NCI-H446 (cell line): ENCODE results near the gene PUDP.

Experiments
- DNase-seq, 2 experiments: peaks; one replicate each; lab custom pipeline; 2025; lab: John Stamatoyannopoulos, UW

Gene PUDP

DNA sequence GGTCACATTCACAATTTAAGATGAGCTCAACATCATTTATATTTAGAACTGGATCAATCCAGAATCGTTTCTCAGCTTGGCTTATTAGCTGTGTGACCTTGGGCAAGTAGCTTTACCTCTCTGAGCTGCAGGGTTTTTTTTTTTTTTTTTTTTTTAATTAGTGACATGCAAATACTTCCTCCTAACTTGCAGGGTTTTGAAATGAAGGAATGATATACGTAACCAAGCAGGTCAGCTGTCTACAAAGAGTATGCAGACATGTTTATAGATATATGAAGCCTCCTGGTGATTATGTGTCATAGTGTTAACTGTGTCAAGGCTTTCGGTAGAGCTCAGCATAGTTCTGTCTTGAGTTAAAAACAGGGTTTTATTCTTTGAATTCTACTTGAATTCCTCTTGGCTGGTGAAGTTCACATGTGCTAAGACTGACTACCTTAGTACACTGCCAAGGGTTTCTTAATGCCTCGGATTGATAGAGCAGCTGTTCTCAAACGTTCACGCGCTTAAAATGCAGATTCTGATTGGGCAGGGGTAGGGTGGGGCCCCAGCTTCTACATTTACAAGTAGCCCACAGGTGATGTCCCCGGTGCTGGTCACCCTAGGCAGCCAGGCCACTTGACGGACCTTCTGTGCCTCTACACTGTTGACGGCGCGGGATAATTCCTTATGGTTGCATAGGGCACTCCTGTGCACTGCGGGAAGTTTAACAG is 1.1 kb downstream of the PUDP start:
- peak in 1 of 2 experiments; percentile 25 for DNase-seq

DNA sequence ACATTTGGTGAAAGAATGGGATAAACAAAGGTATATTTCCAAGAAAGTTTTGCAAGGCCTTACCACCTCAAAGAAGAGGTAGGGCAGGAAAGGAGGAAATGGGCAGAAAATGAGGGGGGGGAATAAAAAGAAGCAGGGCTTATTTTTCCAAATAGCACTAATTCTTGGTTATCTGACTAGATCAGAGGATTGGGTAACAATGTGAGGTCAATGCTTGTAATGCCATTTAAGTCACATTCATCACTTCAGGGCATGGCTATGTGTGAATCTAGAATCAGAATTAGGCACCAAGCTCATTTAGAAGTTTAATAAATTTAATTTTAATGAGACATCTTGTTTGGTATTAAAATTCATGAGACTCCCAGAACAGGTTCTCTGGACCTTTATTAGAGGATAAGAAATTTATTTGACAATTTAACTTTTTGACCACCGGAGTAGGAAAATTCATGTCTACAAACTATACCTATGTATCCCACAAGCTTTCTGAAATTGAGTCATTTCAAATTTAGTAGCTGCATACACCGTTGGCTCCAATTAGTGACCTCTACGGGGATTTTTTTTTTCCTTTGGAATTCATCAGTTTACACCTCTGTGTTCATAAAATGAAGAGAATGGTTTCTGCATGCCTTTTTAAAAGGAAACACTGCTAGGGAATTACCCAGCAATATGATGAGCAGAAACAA is 1.8 kb downstream of the PUDP start:
- DNase-seq = no peak

DNA sequence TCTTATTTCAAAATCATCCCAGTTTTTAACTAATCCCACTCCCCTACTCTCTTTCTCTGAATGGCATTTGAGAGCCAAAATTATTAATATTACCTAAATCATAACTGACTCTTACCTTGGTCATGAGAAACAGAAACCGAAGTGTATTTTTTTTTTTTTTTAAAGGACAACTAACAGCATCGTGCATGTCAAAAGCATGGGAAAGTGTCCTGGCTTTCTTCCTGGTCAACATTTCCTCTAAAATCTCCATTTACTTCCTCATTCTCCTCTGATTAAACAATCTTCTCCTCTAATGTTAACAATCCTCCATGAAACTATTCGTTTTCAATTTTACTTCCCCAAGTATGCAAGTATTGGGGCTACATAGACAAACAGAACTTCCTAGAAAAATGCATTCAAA is 2.5 kb downstream of the PUDP start:
- DNase-seq = no peak

DNA sequence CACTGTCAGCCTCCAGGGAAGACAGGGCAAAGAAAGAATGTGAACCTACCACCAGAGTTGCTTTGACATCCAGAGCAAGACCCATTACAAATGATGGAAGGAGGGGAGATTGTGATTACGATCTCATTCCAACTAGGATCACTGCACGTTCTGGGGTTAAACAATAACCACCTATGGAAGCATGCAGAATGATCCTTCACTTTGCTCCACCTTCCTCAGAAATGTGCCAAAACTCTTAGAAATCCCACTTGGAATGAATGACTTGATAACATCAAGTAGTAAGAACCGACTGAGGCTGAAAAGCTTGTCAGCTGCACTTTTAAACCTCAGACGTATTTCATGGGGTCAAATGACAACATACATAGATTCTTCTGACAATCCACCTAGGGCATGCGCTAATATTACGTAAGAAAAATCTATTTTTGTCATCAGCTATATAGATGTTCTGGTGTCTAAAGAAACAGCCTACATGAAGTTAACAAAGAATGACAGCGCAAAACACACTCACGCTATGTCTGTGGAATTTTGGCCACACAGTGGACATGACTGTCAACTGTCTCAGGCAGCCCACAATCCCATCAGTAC is 3.9 kb downstream of the PUDP start:
- DNase-seq = no peak

DNA sequence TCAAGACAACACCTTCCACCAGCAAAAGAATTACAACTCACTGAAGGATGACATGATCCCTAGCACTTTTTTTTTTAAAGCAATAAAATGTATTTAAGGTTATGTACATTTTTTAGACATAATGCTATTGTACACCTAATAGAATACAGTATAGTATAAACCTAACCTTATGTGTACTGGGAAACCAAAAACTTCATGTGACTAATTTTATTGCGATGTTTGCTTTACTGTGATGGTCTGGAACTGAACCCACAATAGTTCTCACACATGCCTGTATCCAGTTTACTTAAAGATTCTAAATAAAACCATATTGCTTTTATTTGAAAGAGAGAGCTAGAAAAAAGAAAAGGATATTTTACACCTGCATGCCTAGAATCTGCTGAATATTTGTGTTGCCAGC is 4.9 kb downstream of the PUDP start:
- DNase-seq = no peak

DNA sequence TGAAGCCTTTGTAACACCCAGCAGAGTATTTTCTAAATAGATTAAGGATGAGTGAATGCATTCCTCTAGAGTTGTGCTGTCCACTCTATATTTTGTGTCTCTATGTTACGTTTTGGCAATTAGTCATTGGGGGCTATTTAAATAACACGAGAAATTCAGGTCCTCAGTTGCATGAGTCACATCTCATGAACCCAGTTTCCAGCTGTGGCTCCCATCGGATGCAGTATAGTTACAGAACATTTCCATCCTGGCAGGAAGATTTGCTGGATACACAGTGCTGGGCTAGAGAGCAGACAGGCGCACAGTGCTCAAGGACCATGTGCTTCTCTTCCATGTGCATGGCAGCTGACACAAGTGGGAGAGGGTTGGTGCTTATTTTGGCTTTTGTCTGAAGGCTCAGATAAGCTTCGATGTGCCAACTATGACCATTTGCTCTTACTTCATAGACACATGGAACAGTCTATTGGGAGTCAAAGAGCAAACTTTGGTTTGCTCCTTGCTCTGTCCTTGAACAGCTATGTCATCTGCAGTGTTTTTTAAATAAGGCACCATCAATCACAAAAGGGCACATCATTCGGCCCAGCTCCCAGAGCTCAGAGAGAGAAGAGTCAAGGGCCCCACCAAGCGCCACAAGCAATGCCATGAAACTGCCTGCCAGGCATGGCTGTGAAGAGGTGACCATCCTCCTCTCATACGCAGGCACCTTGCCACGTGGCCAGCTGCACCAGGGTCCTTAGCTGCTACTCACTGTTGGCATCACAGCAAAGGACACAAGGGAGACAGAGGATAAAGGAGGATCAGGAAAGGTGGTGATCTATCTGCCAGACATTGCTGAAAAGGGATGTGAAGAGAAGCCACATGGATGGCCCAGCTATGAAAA is 8.5 kb downstream of the PUDP start:
- no peak for DNase-seq

DNA sequence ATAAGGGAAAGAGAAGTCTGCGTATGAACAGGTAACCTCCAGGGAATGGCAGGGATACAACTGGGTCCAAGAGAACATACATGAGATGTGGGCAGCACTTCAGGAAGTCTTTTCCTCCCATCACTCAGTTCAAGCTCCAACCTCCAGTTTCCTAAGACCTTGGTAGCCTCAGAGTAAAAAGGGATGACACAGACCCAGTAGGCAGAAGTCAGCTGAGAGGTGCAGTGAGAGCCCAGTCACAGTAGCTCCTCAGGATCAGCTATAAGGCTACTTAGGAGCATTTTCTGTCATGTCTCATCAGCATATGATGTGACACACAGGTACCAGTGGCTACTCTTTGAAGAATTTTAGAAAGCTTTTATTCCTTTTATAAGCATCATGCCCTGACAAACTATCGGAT is 13.0 kb downstream of the PUDP start:
- no peak for DNase-seq

DNA sequence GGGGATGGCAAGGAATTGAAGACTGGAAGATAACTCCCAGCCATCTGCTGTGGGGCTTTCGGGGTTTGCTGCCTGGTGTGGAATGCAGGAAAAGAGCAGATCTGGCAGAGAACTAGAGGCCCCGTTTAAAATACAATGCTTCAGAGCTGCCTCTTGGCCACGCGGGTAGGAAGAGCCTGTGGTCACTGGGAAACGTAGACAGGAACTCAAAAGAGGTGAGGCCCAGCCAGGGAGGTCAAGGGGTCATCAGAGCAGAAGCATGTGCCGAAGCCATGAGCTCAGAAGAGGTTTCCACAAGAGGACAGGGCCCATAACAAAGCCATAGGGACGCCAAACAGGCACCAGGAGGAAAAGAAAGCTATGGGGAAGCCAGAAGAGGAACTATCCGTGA is 14.9 kb downstream of the PUDP start:
- DNase-seq = no peak

DNA sequence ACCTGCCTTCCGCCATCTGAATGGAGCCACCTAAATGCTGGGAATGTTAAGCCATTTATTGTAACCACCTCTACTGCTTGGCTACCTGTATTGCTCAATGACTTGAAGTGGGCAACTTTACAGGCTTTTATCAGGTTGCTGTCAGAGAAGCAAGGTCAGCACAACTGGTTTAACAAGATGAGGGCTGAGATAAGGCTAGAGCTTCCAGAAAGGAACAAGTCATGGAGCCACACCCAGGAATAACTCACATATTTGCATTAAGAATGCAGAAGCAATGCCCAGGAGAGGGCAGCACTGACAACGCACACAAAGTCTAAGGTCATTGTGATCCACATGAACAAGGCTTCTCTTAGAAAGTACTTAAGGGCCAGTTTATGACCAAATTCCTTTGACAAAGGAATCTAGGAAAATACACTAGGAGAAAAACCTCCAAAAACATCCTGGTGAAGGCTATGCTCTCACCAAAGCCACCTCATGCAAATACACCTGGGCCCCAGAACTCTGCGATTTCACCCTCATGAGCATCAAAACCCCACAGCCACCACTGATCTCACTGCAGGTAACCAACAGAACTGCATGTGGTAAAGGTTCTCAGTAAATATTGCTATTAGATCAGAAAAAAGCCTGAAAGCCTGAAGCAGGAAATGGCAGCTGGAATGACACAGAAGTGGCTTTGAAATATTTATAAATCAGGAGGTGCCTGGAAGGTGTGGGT is 15.5 kb downstream of the PUDP start:
- no peak for DNase-seq

DNA sequence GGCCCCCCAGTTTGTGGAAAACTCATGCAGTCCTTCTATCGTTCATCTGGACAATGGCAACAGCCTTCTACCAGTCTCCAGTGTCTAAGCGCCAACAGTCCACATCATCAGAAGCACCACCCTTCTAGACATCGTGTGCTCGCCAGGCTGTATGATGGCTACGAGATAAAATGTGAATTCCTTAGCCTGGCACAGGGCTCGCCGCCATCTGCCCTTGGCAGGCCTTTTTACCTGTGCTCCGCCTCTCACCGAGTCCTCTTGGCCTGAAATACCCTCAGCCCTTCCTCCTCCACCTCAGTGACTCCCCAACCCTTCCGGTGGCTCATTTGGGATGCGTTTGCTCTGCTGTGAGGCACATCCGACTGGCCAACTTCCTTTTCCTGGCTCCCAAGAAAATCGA is 16.3 kb downstream of the PUDP start:
- no peak for DNase-seq

DNA sequence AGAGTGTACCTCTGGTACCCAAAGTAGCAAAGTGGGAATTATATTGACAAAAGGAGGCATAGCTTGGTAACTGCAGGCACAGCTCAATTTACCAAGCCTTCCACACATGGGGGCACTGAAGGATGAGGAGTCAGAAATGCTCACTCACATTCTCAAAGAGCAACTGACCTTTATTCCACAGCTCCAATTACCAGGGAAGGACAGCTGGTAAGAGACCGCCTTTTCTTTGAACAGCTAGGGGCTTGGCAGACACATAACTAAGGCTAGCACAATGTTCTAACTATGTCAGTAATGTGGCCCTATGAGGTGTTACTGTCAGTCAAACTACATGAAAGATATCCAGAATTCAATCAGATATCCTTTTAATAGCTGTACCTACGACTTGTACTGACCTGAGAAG is 20.9 kb downstream of the PUDP start:
- no peak for DNase-seq

DNA sequence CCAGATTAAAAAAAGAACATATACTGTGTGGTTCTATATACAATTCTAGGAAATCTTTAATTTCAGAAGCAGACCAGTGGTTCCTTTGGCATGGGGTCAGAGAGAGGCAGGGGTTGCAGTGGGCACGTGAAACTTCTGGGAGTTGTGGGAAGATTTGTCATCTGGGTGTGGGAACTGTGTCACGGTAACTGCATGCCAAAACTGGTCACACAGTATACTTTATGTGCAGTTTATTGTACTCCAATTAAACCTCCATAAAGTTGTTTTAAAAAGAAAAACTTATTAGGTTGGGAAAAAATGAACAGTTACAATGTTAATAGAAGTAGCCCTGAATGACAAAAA is 27.1 kb downstream of the PUDP start:
- no peak for DNase-seq

DNA sequence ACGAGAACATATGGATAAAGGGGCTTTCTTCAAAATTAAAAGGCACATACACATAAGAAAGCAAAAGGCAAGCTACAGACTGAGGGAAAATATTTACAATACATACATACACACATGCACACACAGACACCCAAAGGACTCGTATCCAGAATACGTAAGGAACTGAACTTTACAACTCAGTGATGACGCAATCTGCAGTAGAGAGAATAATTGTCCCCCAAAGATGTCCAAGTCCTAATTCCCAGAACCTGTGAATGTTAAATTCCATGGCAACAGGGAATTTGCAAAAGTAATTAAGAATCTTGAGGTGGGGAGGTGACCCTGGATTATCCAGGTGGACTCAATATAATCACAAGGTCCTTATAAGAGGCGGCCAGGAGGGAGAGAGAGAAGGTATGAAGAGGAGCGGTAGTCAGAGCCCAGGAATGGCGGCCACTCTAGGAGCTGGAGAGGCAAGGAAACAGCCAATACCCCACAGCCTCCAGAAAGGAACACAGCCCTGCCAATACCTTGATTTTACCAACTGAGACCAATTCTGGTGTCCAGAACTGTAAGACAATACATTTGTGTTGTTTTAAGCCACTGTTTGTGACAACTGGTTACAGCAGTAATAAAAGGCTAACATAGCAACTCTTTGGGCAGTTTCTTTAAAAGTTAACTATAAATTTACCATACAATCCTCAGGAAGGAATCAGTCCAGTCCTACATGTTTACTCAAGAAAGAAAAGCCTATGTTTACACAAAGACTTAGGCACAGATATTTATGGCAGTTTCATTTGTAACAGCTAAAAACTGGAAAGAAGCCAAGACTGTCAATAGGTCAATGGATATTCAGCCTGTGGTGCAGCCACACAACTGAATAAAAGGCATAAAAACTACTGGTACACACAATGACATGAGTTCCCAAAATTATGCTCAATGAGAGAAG is 27.7 kb downstream of the PUDP start:
- no peak for DNase-seq

DNA sequence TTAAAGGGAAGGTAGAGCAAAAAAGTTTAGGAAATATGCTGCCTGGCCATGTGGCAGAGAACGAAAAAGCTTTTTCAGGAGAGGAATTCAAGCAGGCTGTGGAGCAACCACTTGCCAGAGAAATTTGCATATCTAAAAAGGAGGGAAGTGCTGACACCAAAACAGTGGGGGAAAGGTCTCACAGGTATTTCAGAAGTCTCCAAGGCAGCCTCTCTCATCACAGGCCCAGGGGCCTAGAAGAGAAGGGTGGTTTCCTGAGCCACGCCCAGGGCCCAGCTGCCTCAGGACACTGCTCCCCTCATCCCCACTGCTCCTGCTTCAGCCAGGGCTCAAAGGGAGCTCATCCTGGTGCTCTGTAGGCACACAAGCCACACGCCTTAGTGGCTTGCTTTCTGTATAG is 30.4 kb downstream of the PUDP start:
- DNase-seq = no peak

DNA sequence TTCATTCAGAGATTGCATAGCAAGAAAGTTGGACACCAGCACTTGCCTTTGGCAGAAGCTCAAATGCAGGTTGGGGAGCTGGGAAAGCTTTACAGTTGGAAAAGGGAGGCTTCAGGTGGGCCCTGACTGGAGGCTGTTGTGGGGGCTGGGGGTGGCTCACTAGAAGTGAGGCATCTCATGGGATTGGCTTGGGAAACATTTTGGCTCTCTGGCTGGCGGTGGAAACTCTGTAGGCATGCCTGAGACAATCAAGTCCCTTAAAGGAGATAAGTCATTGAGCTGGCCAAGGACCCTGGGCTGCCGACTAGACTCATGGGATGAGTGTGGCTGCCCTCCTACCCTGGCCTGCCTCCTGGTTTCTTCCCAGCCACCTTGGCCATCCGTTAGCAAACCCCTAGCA is 31.9 kb downstream of the PUDP start:
- DNase-seq = no peak

DNA sequence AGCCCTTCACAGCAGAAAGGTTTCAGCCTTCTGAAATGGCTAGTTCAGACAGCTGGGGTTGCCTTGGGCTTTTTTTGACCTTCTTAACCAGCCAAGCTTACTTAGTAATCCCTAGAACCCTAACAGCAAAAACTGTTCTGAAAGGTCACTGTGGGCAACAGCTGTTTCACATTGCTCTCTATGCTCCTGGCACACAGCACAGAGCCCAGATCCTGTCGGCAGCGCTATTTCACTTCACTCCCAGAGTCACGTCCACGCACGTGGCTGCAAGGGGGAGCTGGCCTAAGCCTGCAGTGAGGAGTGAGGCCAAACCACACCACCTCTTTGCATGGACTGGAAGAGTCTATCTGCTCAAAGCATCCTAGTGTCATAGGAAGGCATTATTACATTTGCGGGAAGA is 32.4 kb downstream of the PUDP start:
- DNase-seq = no peak

DNA sequence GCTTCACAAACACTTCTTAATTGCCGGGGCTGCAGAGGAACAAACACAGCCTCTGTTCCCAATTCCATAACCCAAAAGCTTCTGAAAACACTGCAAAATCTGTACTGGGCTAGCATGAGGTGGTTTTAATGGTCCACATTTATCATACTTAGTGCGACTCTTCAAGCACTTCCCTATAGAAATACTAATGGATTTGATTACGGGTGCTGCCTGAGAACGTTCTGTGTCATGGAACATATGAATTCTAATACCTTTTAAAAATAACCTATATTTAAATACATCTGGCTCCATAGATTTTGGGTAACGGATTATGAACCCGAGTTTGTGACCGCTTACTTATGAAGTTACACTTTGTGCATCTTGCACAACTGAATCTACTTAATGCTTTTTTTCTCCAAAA is 35.9 kb downstream of the PUDP start:
- no peak for DNase-seq

DNA sequence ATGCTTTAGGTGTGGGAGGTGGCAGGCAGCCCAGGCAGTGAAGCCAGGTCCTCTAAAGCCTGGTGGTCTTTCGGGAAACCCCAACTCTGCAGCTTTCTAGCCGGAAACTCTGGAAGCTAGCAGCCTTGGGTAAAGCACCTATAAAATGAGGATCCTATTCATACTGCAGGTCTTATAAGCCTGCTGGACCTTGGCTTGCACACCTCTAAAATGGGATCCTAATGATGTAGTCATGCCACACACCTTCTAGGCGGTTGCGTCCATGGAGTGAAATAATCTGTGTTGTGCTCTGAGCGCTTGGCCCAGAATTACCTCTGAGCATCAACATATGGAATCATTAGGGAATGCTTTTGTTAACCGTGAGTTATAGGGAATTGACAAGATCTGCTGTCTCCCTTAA is 36.4 kb downstream of the PUDP start:
- no peak for DNase-seq

DNA sequence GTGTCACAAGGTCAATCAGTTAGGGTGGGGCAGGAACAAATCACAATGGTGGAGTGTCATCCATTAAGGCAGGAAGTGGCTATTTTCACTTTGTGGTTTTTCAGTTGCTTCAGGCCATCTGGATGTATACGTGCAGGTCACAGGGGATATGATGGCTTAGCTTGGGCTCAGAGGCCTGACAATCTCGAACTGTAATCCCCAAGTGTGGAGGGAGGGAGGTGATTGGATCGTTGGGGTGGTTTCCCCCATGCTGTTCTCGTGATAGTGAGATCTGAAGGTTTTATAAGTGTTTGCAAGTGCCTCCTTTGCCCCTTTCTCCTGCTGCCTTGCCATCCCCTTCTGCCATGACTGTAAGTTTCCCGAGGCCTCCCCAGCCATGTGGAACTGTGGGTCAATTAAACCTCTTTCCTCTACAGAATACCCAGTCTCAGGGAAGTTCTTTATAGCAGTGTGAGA is 37.1 kb downstream of the PUDP start:
- no peak for DNase-seq

DNA sequence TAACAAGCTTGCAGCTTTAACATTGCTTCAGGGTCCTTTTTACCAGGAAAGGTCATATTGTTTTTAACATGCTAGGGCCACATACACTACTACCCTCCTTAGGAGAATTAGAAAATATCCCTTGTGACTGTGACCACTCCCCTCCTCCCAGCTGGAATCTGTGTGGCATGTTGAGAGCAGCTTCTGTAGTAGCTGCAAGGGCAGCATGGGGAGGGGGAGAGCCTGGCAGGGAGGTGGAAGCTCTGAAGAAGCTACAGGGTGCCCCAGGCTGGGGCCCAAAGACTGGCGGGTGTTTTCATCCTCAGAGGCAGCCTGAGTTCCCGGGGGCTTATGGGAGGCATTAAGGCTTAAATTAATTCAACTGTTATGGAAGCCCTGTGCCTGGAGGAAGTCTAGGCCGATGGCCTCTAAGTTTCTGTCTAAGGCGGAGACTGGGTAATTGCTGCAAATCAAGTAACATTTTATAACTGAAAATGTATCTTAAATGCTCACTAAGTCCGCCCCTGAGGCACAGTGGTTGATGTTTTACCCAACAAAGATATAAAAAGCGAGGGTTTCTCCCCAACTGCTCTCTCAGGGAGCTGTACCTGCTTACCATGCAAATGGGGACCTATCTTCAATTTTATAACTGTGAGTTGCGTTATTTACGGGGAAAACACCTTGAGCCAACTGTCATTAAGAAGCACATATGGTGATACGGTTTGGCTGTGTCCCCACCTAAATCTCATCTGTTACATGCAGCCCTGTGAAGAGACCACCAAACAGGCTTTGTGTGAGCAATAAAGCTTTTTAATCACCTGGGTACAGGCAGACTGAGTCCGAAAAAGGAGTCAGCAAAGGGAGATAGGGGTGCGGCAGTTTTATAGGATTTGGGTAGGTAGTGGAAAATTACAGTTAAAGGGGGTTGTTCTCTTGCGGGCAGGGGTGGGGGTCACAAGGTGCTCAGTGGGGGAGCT is 37.8 kb downstream of the PUDP start:
- no peak for DNase-seq
